Activated naive CD8-positive, alpha-beta T cell treated with anti-CD3 and anti-CD28 coated beads, Interleukin-2, amount 10 ng/mL, durations not matched to agents 7 days and 5 days (primary cell): ENCODE results near the gene FBXL5. TPM values are rescaled to one million over a fixed set of nuclear protein-coding genes. Genes with fewer than 3 reads are reported as not detected.

Experiments used
- ATAC-seq: fragments of 150-1000 bp; cut with Tn5 transposase; one replicate; pipeline ENCODE4 v1.10.0; 2021; ENCODE audit warnings: low read depth, moderate library complexity
- POLR2A ChIA-PET: fragments of 350-600 bp; sonication (Branson Sonifier 250); formaldehyde crosslinking; loops from one replicate; lab custom pipeline; 2021; ENCODE audit warnings: antibody characterized with exemption; lab: Charles Lee
- DNase-seq: peaks from one replicate; pipeline ENCODE4 v3.0.0; 2021
- H3K27ac Mint-ChIP-seq: one replicate; pipeline ENCODE4 v1.8.0; 2022; ENCODE audit warnings: mild to moderate bottlenecking, mixed read lengths
- H3K27me3 Mint-ChIP-seq: one replicate; pipeline ENCODE4 v1.8.0; 2022; ENCODE audit warnings: mild to moderate bottlenecking, moderate library complexity, mixed read lengths
- H3K36me3 Mint-ChIP-seq: one replicate; pipeline ENCODE4 v1.8.0; 2021; ENCODE audit warnings: mild to moderate bottlenecking, mixed read lengths
- H3K4me1 Mint-ChIP-seq: one replicate; pipeline ENCODE4 v1.8.0; 2021; ENCODE audit warnings: mixed read lengths
- H3K4me3 Mint-ChIP-seq: one replicate; pipeline ENCODE4 v1.8.0; 2022; ENCODE audit warnings: mild to moderate bottlenecking, moderate library complexity, mixed read lengths
- H3K9me3 Mint-ChIP-seq: one replicate; pipeline ENCODE4 v1.8.0; 2021; ENCODE audit warnings: mixed read lengths
- total RNA-seq, 2 experiments: library from RNA; stranded (reverse); gene quantifications; one replicate each; pipeline ENCODE4 v1.2.3, GENCODE V29; 2021

The FBXL5 gene, protein sequence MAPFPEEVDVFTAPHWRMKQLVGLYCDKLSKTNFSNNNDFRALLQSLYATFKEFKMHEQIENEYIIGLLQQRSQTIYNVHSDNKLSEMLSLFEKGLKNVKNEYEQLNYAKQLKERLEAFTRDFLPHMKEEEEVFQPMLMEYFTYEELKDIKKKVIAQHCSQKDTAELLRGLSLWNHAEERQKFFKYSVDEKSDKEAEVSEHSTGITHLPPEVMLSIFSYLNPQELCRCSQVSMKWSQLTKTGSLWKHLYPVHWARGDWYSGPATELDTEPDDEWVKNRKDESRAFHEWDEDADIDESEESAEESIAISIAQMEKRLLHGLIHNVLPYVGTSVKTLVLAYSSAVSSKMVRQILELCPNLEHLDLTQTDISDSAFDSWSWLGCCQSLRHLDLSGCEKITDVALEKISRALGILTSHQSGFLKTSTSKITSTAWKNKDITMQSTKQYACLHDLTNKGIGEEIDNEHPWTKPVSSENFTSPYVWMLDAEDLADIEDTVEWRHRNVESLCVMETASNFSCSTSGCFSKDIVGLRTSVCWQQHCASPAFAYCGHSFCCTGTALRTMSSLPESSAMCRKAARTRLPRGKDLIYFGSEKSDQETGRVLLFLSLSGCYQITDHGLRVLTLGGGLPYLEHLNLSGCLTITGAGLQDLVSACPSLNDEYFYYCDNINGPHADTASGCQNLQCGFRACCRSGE
- total RNA-seq, result 10 to 100 TPM; 48.7 to 53.4 TPM

DNA sequence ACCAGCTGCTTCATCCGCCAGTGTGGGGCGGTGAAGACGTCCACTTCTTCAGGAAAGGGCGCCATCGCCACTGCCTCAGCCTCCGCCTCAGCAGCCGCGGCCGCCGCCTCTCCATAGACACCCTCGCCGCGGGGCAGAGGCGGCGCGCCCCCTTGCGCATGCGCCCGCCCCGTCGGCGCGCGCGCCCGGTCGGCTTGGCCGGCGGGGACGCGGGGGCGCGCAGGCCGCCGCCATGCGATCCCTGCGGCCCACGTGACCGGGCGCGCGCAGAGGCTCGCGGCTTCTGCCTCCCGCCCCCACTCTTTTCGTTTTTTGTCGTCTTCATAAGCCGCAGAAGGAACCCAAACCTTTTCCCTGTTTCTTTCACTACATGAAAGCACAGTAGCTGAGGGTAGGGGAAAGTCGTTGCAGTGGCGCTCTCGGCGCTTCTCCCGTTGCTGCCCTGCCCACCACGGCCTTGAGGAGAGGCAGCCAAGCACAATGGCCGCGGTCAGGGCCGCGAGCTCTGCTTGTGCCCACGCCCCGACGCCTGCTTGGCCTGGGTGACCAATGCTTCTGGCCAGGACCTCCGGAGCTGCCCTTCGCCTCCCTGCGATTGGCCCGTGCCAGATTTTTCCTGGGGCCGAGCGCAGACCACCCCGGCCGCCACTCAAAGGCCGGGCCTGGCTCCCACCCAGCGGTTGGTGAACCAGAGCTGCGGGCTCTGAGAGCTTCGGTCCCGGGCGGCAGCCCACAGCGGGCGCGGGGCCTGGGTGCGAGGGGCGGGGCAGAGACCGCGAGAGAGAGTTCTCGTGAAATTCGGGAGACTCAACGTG lies at the start of gene FBXL5:
Gene FBXL5, minus strand, starts transcription at position 135 of the 815 bp plus-strand sequence. Its CDS starts 70 bp downstream, at position 65.
- Mint-ChIP-seq H3K4me1 (peaks cover 29% of the 10 kb centered on the region), H3K36me3 (peaks cover 8% of the 10 kb centered on the region), H3K27me3 (no peaks in the 10 kb centered on the region), H3K27ac (peak within 1 kb of the TSS; percentile 99), H3K4me3 (peak within 1 kb of the TSS; percentile 99), H3K9me3 (no peaks in the 10 kb centered on the region)
- DNase-seq (peak; percentile 95), ATAC-seq (peak; percentile 82)
- POLR2A ChIA-PET, result interaction anchor here (0.6 to 5.0 kb wide), 9 partner anchors 10 to 652 kb away, joined by 3 to 39 read pairs (median 6); partner anchors contain the start of genes CPEB2 and FAM200B

DNA sequence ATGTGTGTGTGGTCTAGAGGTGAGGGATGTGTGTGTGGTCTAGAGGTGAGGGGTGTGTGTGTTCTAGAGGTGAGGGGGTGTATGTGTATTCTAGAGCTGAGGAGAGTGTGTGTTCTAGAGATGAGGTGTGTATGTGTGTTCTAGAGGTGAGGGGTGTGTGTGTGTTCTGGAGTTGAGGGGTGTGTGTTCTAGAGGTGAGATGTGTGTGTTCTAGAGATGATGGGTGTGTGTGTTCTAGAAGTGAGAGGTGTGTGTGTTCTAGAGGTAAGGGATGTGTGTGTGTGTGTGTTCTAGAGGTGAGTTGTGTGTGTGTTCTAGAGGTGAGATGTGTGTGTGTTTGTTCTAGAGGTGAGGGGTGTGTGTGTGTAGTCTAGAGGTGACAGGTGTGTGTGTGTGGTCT lies 49.0 kb upstream of the FBXL5 start:
- Mint-ChIP-seq H3K36me3 (no peaks in the 10 kb centered on the region), H3K4me1 (peaks cover 14% of the 10 kb centered on the region), H3K4me3 (peak overlapping the region; percentile 93), H3K27ac (no peak overlapping the region), H3K9me3 (no peaks in the 10 kb centered on the region), H3K27me3 (peaks cover 21% of the 10 kb centered on the region)
- POLR2A ChIA-PET, result no interaction called here
- no peak for DNase-seq
- no peak for ATAC-seq

DNA sequence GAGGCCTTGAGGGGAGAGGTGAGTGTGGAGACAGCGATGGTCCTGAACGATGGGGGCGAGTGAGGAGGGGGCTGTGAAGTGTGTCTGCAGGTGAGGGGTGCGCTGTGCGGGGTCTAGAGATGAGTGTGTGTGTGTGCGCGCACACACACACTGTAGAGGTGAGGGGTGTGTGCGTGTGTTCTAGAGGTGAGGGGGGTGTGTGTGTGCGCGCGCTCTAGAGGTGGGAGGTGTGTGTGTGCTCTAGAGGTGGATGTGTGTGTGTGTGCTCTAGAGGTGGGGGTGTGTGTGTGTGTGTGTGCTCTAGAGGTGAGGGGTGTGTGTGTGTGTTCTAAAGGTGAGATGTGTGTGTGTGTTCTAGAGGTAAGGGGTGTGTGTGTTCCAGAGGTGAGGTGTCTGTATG lies 48.3 kb upstream of the FBXL5 start:
- H3K36me3 Mint-ChIP-seq, result no peaks in the 10 kb centered on the region
- POLR2A ChIA-PET, result no interaction called here
- H3K9me3 Mint-ChIP-seq, result no peaks in the 10 kb centered on the region
- peaks cover 14% of the 10 kb centered on the region for H3K4me1 Mint-ChIP-seq
- peaks cover 27% of the 10 kb centered on the region for H3K27me3 Mint-ChIP-seq
- ATAC-seq (no peak), DNase-seq (no peak)
- peak overlapping the region; percentile 93 for H3K4me3 Mint-ChIP-seq
- no peak overlapping the region for H3K27ac Mint-ChIP-seq

DNA sequence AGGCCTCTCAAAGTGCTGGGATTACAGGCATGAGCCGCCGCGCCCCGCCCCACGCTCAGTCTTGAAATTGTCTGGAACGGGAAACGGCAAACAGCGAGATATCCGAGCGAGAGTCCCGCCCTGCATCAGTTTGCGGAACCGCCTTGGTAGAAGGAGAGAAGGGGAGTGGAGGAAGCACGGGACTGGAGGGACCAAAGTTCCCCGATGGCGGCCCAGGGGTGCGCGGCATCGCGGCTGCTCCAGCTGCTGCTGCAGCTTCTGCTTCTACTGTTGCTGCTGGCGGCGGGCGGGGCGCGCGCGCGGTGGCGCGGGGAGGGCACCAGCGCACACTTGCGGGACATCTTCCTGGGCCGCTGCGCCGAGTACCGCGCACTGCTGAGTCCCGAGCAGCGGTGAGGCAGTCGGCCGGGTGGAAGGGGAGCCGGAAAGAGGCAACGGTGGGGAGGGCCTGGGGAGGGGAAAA lies 47.8 kb upstream of the FBXL5 start, which contains the start of gene BST1:
Gene BST1, plus strand, starts transcription at position 125 of the 463 bp plus-strand sequence. Its CDS starts 80 bp downstream, at position 205.
- DNase-seq (peak; percentile 72), ATAC-seq (peak; percentile 85)
- Mint-ChIP-seq H3K36me3 (no peaks in the 10 kb centered on the region), H3K4me3 (peak within 1 kb of the TSS; percentile 93), H3K4me1 (peaks cover 14% of the 10 kb centered on the region), H3K27ac (peak within 1 kb of the TSS; percentile 62), H3K27me3 (peaks cover 27% of the 10 kb centered on the region), H3K9me3 (no peaks in the 10 kb centered on the region)
- POLR2A ChIA-PET, result interaction anchor here (0.6 to 1.2 kb wide), 4 partner anchors 21 to 1845 kb away, joined by 3 to 6 read pairs (median 4); partner anchors contain the start of gene FAM200B

DNA sequence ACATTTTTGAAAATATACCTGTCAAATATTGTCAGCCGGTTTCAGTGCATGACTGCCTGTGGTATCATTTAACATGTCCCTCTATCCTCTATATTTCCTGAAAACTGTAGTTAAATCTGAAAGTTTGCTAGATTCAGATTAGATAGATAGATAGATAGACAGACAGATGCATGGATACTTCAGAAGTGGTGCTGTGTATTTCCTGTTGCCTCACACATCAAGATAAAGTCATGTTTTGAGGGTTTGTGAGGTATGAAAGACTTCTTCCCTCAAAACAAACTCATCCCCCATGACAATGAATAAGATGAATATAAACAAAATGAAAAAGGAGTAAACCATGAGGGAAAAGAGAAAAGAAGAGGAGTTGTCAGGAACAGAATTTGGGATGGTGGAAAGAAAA lies 41.7 kb upstream of the FBXL5 start:
- Mint-ChIP-seq H3K27ac (no peak overlapping the region), H3K27me3 (peaks cover 23% of the 10 kb centered on the region), H3K4me1 (peaks cover 5% of the 10 kb centered on the region), H3K4me3 (no peak overlapping the region), H3K36me3 (peaks cover 2% of the 10 kb centered on the region), H3K9me3 (no peaks in the 10 kb centered on the region)
- DNase-seq (no peak), ATAC-seq (no peak)
- POLR2A ChIA-PET, result no interaction called here

DNA sequence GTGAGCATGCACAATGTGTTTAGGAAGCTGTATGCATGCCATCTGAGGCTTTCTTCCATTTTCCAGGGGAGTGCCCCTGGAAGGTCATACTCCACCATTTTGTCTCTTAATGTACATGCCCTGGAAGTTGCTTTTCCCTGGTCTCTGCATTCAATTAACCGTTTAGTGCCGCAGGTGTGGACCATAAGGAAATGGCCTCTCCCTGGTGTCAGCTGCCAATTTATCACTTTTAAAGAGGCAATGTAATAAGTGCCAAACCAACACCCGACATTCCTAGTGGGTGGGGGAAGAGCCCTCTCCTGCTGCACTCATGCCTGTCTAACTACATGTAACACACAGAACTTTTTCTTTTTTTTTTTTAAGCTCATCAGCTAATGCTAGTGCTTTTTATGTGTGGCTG lies 40.6 kb upstream of the FBXL5 start:
- H3K27me3 Mint-ChIP-seq, result peaks cover 19% of the 10 kb centered on the region
- POLR2A ChIA-PET, result interaction anchor here (0.9 kb wide), 1 partner anchor 14 kb away, joined by 3 read pairs; the partner anchor contains the start of gene FAM200B
- H3K4me3 Mint-ChIP-seq, result no peak overlapping the region
- H3K36me3 Mint-ChIP-seq, result peaks cover 2% of the 10 kb centered on the region
- H3K27ac Mint-ChIP-seq, result no peak overlapping the region
- no peaks in the 10 kb centered on the region for H3K9me3 Mint-ChIP-seq
- DNase-seq, result no peak
- peaks cover 5% of the 10 kb centered on the region for H3K4me1 Mint-ChIP-seq
- no peak for ATAC-seq

DNA sequence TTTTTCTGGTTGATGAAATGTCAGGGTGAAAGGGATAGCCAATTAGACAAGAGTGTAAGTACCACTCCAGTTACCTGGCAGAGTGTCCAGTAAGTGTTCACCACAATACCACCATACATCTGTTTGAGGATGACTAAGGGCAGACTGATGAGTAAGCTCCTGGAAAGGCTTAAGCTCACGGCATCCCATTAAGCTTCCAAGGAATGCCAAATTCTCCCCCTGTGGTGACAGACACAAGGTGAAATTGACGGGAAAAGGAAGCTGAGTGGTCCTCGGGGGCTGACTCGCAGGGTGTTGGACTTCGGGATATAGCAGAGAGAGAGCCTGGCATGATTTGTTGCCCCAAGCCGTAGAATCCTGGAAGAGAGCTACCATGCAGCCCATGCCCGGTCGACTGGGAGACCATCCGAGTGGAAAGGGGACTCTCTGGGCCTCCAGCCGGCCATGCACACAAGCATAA lies 40.1 kb upstream of the FBXL5 start:
- no peak overlapping the region for H3K4me3 Mint-ChIP-seq
- POLR2A ChIA-PET, result interaction anchor here (0.9 kb wide), 1 partner anchor 14 kb away, joined by 3 read pairs; the partner anchor contains the start of gene FAM200B

DNA sequence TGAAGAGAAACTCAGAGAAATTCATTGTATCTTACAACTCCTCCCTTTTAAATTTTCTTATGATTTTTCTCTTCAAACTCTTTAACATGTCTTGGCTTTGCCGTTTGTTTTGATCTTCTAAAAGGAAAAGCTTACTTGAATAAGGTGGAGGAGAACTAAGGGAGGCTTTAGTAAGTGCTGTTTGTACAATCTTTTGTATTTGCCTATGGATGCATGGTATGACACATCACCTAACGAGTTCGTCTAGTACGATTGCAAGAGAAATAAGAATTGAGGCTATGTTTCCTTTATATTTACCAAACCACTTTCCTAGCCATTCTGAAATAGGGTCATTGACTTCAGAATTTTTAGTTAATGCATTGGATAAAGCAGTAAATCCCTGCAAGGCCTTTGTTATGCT lies 39.3 kb upstream of the FBXL5 start:
- no peak for ATAC-seq
- H3K9me3 Mint-ChIP-seq, result no peaks in the 10 kb centered on the region
- H3K36me3 Mint-ChIP-seq, result peaks cover 2% of the 10 kb centered on the region
- H3K27ac Mint-ChIP-seq, result no peak overlapping the region
- peaks cover 5% of the 10 kb centered on the region for H3K4me1 Mint-ChIP-seq
- POLR2A ChIA-PET, result no interaction called here
- H3K27me3 Mint-ChIP-seq, result peaks cover 14% of the 10 kb centered on the region
- H3K4me3 Mint-ChIP-seq, result no peak overlapping the region
- DNase-seq, result no peak

More for the DNA sequence above, 40.1 kb upstream of the FBXL5 start:
- DNase-seq, result no peak
- Mint-ChIP-seq H3K27me3 (peaks cover 19% of the 10 kb centered on the region), H3K27ac (no peak overlapping the region), H3K36me3 (peaks cover 2% of the 10 kb centered on the region), H3K9me3 (no peaks in the 10 kb centered on the region), H3K4me1 (peaks cover 5% of the 10 kb centered on the region)
- no peak for ATAC-seq

DNA sequence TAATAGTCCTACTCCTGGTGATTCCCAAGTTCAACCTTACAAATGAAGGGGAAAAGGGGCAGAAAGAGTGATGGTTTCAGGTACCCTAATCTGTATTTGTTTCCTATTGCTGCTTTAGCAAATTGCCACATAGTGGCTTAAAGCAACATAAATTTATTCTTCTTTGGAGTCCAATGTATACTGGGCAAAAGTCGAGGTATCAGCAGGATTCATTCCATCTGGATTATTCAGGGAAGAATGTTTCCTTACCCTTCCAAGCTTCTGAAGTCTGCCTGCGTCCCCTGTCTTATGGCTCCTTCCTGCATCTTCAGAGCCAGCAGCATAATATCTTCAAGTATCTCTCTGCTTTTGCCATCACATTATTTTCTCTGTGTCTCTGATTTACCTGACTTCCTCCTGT lies 37.4 kb upstream of the FBXL5 start:
- no peak for ATAC-seq
- peaks cover 5% of the 10 kb centered on the region for H3K4me1 Mint-ChIP-seq
- H3K27ac Mint-ChIP-seq, result no peak overlapping the region
- DNase-seq, result no peak
- no peak overlapping the region for H3K4me3 Mint-ChIP-seq
- H3K27me3 Mint-ChIP-seq, result peaks cover 6% of the 10 kb centered on the region
- H3K9me3 Mint-ChIP-seq, result no peaks in the 10 kb centered on the region
- POLR2A ChIA-PET, result no interaction called here
- H3K36me3 Mint-ChIP-seq, result peaks cover 2% of the 10 kb centered on the region

DNA sequence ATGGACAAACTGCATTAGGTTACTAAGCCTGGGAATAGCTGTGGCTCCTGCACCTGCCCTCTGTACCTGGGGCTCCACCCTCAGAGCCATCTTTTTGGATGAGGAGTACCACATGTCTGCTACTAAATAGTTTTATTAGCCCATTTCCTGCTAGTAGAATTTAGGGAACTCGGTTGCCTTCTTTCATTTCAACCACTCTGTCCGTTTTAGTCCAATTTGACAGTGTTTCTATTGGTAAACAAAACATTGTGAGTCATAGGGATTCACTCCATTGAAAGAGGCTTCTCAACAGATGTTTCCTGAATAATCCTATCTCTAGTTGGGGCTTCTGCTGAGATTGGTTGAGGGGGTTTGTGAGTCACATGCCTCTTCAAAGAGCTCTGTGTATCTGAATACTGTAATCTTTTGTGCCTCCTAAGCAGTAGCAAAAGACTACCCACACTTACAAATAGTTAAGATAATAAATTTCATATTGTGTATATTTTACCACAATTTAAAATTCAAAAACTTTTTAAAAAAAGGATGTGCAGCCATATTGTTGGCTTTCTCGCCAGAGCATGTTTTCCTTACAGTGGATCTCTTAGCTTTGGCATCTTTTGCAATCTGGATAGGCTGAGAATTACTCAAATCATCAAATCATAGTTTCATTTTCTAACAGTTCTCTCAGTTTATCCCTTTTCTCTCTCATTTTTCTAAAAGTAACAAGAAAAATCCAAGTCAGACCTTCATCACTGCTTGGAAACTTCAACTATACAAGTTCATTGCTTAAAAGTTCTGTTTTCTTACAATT lies 36.4 kb upstream of the FBXL5 start:
- H3K4me3 Mint-ChIP-seq, result no peak overlapping the region
- H3K9me3 Mint-ChIP-seq, result no peaks in the 10 kb centered on the region
- no peak overlapping the region for H3K27ac Mint-ChIP-seq
- DNase-seq, result no peak
- no peaks in the 10 kb centered on the region for H3K4me1 Mint-ChIP-seq
- peaks cover 8% of the 10 kb centered on the region for H3K36me3 Mint-ChIP-seq
- no peak for ATAC-seq
- peaks cover 2% of the 10 kb centered on the region for H3K27me3 Mint-ChIP-seq
- POLR2A ChIA-PET, result no interaction called here

DNA sequence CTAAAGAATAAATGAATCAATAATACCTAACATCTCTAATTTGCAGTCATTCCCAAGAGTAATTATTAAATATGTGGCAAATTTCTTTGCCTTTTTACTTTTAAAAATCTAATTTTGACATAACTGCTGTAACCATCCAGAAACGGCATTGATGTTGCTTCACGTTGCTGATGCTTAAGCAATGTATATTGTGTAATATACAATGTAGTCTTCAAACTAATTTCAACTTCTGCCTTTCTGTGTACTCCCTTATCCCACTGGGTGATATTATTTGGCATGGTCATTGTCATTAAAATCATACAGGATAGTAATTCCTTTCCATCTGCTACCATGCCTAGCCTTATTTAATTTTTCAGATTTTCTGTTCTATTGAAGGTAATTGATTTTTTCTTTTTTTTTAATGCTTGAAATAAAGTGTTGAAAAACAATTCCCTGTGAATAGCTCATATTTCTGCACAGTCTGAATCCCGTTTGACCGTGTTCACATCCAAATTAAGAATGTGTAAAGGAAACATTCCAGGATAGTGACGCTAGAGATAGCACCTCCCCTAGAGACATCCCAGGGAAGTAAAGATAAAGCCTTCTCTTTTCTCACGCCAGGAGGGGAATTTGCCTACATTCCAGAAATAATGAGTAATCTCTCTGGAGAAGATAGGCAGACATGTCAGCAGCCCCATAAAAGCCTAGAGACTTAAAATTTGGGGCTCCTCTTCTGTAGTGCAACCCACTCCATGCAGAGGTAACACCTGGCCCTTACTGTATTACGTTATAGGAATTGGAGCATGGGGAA lies 35.1 kb upstream of the FBXL5 start:
- Mint-ChIP-seq H3K36me3 (peaks cover 17% of the 10 kb centered on the region), H3K27ac (no peak overlapping the region), H3K4me1 (no peaks in the 10 kb centered on the region), H3K9me3 (no peaks in the 10 kb centered on the region), H3K27me3 (peaks cover 2% of the 10 kb centered on the region), H3K4me3 (no peak overlapping the region)
- DNase-seq (no peak), ATAC-seq (no peak)
- POLR2A ChIA-PET, result no interaction called here
